ENCODE measurements around the gene NHLRC1.
A peak's percentile ranks its signal among the peaks of the same experiment; 100 is the strongest.

NHLRC1 gene

GRCh38 chr6:18087396-18088165 is 34.9 kb downstream of the NHLRC1 start:
- peak; percentile 98 for DNase-seq (ENCODE audit: low spot score)

- no peak for DNase-seq (ENCODE audit: low spot score)
Measured at GRCh38 chr6:18081025-18081668, 41.3 kb downstream of the NHLRC1 start.

GRCh38 chr6:18080544-18080943 is 41.9 kb downstream of the NHLRC1 start:
- DNase-seq (ENCODE audit: low spot score) = no peak

- no peak for DNase-seq (ENCODE audit: low spot score)
Measured at GRCh38 chr6:18078866-18079265, 43.6 kb downstream of the NHLRC1 start.

GRCh38 chr6:18076231-18076630 is 46.2 kb downstream of the NHLRC1 start:
- DNase-seq (ENCODE audit: low spot score) = no peak

GRCh38 chr6:18072841-18073240 is 49.6 kb downstream of the NHLRC1 start:
- DNase-seq (ENCODE audit: low spot score) = no peak

- DNase-seq (ENCODE audit: low spot score) = no peak
Measured at GRCh38 chr6:18070486-18070885, 52.0 kb downstream of the NHLRC1 start.
